ENCODE data around the gene CSMD2.

DNA sequence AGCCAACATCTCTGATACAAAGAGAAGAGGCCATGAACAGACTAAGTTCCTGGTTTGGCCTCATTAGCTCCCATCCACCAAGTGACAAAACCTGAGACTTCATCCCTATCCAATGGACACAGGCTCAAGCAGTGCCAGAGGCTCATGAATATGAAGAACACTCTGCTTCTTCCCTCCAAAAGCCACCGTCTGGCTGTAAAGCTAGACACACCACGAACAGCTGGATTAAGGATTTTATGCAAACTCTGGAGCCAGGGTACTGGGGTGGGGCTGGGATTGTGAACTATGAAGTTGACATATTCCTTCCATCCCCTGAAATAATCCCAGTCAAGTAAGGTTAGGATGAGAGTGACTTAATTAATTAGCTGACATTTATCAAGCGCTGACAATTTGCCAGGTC lies 139.4 kb downstream of the CSMD2 start:
- TF ChIP-seq, protein P1, sequence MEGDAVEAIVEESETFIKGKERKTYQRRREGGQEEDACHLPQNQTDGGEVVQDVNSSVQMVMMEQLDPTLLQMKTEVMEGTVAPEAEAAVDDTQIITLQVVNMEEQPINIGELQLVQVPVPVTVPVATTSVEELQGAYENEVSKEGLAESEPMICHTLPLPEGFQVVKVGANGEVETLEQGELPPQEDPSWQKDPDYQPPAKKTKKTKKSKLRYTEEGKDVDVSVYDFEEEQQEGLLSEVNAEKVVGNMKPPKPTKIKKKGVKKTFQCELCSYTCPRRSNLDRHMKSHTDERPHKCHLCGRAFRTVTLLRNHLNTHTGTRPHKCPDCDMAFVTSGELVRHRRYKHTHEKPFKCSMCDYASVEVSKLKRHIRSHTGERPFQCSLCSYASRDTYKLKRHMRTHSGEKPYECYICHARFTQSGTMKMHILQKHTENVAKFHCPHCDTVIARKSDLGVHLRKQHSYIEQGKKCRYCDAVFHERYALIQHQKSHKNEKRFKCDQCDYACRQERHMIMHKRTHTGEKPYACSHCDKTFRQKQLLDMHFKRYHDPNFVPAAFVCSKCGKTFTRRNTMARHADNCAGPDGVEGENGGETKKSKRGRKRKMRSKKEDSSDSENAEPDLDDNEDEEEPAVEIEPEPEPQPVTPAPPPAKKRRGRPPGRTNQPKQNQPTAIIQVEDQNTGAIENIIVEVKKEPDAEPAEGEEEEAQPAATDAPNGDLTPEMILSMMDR (IDR thresholded peaks at IDR 0.05), result no peak
- TF ChIP-seq, protein P2, sequence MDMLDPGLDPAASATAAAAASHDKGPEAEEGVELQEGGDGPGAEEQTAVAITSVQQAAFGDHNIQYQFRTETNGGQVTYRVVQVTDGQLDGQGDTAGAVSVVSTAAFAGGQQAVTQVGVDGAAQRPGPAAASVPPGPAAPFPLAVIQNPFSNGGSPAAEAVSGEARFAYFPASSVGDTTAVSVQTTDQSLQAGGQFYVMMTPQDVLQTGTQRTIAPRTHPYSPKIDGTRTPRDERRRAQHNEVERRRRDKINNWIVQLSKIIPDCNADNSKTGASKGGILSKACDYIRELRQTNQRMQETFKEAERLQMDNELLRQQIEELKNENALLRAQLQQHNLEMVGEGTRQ (IDR thresholded peaks at IDR 0.05; ENCODE audit: borderline replicate concordance, low read depth, low read length), result no peak
